H1 (cell line): ENCODE measurements around the gene CD48. TPM values are rescaled to one million over a fixed set of nuclear protein-coding genes. Genes with fewer than 3 reads are reported as not detected.

Experiments used
- PHF8 ChIP-seq: fragments of 200-600 bp; sonication (generic); conservative IDR thresholded peaks from 2 replicates; pipeline ENCODE4 v1.7.1; 2012; ENCODE audit warnings: low read depth, mild to moderate bottlenecking, inconsistent platforms, low read length, moderate library complexity
- RBBP5 ChIP-seq: IDR thresholded peaks from 2 replicates; pipeline ENCODE4 v1.7.1; 2012; ENCODE audit warnings: low read depth, mild to moderate bottlenecking, inconsistent platforms, low read length, moderate library complexity, borderline replicate concordance
- SIN3A ChIP-seq, 2 experiments: IDR thresholded peaks in 1 of 2; conservative IDR thresholded peaks in 1 of 2; 2 replicates each; pipeline ENCODE4 v1.6.1; 2011 to 2012; ENCODE audit warnings: low read length in 2 of 2, improper control_type of control experiment in 1 of 2, low read depth in 1 of 2, mild to moderate bottlenecking in 1 of 2
- polyA plus RNA-seq, 7 experiments: library from polyadenylated mRNA; depleted of rRNA in 3 of 7; stranded (reverse) in 5 of 7; unstranded in 2 of 7; fragments of >200 nt in 5 of 7; fragments of 200-250 nt in 2 of 7; gene quantifications; 1 replicate in 5 of 7; 2 replicates in 1 of 7; 4 replicates in 1 of 7; pipeline versions ENCODE4 v1.2.1 to v1.2.3, GENCODE V29; 2011 to 2013; ENCODE audit warnings: missing spikeins in 2 of 7, mixed read lengths in 2 of 7
- total RNA-seq: library from RNA; stranded (reverse); fragmentation: NEBNext Ultra II Directional; extraction: Animal tissue kit (Norgen Biotek cat#: 25700); gene quantifications from 2 replicates; pipeline ENCODE4 v1.2.1, GENCODE V29; 2021

Gene CD48
- total and polyA plus RNA-seq, 2 of the 8 experiments (the other 6 are each of a cell fraction or from before 2014, with no cell fraction given) = 0.08 TPM; not detected in 1

GRCh38 chr1:160761046-160761445 lies 49.4 kb upstream of the CD48 start (continued):
- TF ChIP-seq SIN3A (conservative IDR thresholded peaks at IDR 0.05 in 1 of 2, IDR thresholded peaks at IDR 0.05 in 1 of 2; ENCODE audit: low read depth in 1 of 2, low read length in 2 of 2) (no peak), RBBP5 (no peak), PHF8 (no peak)
